HG03378 (cell line): ENCODE results near the gene LRRC70.
"Not testable (repeated sequence)": the region's sequence is repeated elsewhere in the genome, so short reads cannot be mapped to it uniquely, and the experiment has no call there.

Source experiments
- ATAC-seq: cut with Tn5 transposase; IDR thresholded peaks from one replicate; pipeline ENCODE4 v1.9.1; 2021; ENCODE audit warnings: mild to moderate bottlenecking, moderate library complexity; ENCODE audit not compliant: unreplicated experiment

LRRC70 gene

DNA sequence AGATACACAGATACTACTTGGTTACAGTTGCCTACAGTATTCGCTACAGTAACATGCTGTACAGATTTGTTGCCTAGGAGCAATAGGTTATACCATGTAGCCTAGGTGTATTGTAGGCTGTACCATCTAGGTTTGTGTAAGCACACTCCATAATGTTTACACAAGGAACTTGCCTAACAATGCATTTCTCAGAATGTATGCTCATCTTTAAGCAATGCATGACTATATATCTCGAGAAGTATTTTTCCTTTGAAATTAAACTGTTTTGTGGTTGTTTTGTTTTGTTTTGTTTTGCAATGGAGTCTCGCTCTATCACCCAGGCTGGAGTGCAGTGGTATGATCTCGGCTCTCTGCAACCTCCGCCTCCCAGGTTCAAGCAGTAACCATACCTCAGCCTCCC is 25.3 kb downstream of the LRRC70 start:
- no peak for ATAC-seq

DNA sequence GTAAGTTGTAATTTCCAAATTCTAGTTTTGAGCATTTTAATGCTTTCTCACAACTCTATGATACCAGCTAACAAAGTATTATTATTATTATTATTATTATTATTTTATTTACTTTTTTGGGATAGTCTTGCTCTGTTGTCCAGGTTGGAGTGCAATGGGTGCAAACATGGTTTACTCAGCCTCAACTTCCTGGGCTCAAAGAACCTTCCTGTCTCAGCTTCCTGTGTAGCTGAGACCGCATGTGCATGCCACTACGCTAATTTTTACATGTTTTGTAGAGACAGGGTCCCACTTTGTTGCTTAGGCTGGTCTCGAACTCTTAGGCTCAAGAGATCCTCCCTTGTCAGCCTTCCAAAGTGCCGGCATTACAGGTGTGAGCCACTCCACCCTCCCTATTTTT is 27.0 kb downstream of the LRRC70 start:
- ATAC-seq: no peak

DNA sequence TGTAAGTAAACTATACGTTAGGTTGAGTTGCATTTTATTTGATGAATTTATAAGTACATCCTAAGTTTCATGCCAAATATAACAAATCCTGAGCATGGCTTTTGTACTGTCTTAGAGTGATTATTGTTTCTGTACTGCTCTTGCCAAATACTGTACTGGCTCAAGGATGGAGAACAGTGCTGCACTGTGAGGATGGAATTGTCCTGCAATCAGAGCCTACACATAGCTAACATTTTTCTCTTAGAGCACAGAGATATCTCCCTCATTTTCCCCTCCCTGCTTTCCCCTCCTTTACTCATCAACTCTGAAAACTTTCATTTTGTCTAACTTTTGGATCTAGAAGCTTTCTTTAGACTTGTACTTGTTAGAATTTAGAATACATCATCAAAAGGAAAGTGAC is 28.3 kb downstream of the LRRC70 start:
- ATAC-seq: no peak

DNA sequence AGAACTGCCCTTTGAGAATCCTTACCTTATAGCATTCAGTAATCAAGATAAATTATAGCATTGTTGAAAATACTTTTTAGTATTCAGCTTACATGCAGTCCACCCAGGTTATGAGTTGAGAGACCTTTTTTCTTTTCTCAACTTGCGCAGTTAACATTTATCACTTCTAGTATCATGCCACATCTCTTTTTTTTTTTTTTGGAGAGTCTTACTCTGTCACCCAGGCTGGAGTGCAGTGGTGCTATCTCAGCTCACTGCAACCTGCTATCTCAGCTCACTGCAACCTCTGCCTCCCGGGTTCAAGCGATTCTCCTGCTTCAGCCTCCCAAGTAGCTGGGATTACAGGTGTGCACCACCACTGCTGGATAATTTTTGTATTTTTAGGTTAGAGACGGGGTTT is 29.0 kb downstream of the LRRC70 start:
- no peak for ATAC-seq

DNA sequence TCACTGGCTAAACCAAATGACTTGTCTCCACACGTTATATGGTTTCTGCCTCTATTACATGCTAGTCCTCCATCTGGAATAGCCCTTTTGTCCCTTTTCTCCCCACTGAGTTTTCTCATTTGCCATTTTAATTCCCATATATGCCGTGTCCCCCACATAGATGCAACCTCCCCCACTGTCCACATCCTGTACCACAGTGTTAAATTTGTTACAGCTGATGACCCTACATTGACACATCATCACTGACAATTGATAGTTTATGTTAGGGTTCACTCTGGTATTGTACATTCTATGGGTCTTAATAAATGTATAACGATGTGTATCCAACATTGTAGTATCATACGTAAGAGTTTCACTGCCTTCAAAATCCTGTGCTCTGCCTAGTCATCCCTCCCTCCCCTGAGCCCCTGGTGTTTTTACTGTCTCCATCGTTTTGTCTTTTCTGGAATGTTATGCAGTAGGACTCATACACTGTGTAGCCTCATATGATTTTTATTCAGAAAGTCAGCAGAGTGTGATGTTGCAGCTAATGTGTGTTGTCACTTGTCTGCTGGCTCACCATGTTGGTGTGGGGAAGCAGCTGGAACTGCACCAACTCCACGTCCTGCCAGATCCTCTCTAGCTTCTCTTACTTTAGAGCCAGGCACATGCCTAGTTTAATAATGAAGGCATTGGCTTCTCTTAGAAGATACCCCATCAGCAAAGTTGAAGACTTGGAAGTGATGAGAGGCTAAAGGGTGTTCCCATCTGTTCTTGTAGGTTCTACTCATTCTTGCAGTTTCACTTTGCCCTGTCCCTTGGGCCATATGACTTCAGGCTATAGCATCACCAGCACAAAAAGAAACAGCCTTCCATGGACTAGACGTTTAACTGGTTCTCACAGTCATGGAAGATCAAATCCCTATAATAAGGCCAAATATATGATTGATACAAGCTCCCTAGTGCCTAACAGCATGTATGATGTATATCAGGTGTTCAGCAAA is 30.2 kb downstream of the LRRC70 start:
- no peak for ATAC-seq

DNA sequence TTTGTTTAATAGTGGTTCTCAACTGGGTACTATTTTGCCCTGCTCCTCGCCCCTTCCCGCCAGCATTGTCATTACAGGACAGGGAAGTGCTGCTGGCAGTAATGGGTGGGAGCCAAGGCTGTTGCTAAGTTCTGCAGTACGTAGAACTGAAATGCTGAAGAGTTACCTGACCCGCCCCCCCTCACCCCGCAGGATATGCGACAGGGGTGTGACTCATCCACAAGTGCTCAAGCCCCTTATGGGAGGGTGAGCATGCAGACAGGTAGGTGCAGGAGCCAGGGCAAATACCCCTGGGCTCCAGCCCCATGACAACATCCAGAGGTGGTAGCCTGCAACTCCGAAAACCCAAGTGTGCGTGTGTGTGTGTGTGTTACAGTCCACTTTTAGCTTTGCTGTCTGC is 35.7 kb downstream of the LRRC70 start:
- ATAC-seq: no peak

DNA sequence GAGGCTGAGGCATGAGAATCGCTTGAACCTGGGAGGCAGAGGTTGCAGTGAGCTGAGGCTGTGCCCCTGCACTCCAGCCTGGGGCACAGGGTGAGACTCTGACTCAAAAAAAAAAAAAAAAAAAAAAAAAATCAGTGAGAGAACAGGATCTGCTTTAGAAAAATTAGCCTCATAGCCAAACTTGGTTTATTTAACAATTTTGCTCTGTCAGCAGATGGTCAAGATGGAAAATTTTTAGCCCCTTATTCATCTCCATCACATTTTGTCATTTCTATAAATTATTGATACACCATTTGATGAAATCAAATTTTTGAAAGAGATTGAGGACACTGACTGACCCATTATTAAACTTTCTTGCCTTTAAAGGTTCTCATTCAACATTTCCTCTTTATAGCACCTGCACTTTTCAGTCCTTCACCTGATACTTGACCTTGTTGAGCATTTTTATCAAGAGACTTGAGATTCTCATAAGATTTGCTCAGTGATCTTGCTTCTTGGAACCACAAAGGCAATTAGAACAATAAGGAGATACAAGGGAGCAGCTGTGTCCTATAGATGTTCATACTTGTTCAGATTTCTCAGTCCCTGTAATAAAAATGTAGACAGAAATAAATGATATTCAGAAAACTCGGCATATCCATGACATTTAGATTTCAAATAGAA is 38.1 kb downstream of the LRRC70 start:
- no peak for ATAC-seq

DNA sequence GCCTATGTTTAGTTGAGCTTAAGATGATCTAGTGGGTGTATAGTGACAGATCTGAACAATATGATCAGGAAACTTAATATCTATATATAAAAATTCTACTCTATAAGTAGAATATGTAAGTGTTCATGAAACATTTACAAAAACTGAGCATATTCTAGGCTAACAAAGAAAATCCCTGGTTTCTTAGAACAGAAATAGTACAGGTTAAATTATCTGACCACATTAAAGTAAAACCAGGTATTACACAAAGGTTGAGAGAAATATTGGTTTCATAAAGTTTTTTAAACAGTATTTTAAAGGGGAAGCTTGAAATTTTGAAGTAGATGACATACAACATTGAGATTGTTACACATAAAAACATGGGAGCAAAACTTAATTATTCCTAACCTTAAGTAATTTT is 39.3 kb downstream of the LRRC70 start:
- no peak for ATAC-seq

DNA sequence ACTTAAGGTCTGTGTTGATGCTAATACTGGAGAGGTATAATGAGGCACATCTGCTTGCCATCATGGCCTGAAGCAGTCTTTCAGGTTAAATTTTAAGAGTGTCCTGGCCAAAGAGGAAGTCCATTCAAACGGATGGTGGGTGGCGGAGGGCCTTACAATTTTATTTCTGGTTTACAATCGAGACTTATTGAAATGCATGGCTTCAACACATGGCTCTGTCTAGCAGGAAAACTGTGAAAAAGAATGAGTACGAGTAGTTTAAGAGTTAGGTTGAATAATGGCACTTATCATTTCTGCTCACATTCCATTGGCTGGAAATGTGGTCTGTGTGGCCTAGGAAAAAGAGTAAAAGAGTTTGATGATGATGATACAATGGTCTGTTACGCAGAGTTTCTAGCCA is 42.1 kb downstream of the LRRC70 start:
- ATAC-seq: no peak

DNA sequence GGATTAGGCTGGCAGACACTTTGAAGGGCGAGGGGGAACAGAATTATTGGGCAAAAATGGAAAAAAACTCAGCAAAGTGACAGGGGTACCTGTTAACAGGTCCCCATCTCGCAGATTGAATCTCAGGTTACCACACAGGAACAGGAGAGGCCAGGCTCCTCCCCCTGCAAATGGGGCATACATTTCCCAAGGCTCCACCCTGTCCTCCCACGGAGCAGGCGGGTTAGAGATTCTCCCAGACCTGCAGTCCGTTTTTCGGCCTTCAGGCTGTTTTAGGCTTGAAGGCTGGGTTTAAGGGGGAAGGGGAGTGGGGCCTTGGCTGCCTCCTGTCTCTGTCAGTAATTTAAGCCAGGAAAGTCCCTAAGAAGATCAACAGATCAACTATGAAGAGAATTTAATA is 42.7 kb downstream of the LRRC70 start:
- ATAC-seq: no peak

DNA sequence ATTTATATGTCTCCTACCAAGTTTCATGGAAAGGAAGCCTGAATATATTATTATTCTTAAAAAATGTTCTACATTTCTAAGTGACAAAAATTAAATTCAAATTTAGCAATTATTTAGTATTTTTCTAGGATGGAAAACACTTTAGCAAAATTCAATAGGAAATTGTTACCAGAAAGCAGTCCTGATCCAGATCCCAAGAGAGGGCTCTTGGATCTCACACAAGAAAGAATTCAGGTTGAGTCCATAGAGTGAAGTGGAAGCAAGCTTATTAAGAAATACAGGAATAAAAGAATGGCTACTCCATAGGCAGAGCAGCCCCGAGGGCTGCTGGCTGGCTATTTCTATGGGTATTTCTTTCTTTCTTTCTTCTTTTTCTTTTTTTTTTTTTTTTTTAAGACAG is 44.7 kb downstream of the LRRC70 start:
- ATAC-seq: no peak

DNA sequence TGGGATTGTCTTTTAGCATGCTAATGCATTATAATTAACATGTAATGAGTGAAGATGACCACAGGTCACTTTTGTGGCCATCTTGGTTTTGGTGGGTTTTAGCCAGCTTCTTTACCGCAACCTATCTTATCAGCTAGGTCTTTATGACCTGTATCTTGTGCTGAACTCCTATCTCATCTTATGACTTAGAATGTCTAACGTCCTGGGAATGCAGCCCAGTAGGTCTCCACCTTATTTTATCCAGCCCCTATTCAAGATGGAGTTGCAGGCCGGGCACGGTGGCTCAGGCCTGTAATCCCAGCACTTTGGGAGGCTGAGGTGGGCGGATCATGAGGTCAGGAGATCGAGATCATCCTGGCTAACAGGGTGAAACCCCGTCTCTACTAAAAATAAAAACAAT is 45.8 kb downstream of the LRRC70 start:
- ATAC-seq: not testable (repeated sequence)

DNA sequence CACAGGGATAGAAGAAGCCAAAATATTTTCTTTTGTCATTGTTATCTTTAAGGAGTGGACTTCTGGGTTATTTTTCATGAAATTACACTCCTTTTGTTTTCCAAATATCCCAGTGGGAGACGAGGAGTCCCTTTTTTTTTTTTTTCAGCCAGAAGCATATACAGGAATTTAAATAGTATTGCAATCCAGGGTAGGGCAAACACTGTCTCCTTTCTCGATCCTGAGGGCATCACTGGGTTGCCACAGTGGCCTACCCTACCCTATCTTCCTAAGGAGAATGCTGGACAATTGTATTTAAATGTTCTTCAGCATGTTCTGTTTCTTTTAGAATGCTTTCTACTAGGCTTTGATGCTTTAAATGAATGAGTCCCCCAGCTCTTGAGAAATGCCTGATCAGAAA is 47.9 kb downstream of the LRRC70 start:
- ATAC-seq: no peak

DNA sequence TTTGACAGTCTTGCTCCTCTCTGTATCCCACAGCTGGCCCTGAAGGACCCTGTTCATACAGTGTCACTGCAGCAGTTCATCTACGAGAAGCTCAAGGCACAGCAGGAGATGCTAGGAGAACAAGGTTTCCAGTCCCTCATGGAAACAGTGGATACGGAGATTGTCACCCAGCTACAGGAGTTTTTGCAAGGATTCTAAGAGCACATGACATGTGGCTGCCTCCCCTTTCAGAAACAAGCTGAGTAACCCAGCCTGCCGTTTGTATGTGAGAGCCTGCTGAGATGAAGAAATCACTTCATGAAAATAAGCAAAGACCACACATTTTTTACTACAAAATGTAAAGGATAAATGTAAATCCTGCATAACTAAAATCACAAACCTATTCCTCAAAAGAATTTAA is 48.5 kb downstream of the LRRC70 start:
- ATAC-seq: no peak

DNA sequence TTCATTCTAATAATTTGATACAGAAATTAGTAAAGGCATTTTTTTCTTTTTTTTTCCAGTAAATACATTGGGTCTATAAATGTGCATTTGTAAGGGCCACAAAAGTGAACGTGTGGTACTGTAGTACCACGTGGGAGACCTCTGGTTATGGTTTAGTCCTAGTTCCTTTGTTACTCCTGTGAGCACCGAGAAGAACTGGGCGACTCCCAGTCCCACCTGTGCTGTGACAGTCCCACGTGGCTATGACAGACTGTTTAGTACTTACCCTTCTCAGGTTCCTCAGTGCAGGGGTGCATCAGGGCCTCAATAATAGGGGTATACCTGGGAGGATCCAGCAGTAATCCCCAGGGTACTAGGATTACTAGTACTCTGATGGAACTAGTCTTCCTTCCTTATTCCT is 49.3 kb downstream of the LRRC70 start:
- ATAC-seq: no peak
